ENCODE results near the gene GPBP1.

DNA sequence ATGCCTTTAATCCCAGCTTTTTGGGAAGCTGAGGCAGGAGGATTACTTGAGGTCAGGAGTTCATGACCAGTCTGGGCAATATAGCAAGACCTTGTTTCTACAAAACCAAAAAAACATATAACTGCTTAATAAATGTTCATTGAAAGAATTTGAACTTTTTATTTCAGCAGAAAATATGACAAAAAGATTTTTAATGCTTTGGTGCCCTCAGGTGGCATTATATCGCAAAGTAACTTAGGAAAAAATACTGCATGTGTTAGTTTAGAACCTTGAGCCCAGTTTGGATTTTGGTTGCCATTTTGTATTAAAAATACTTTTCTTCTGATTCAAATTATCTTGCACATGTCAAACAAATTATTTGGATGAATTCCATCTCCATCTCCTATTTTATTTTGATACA lies 103.2 kb downstream of the GPBP1 start:
- peak; percentile 27 for TF ChIP-seq CTCF (IDR thresholded peaks at IDR 0.05)
- no peak for TF ChIP-seq ZFX (IDR thresholded peaks at IDR 0.05; ENCODE audit: borderline replicate concordance)
